GM18951 (cell line): ENCODE results near the gene MN1.

Experiments used
- POLR2A ChIP-seq: IDR thresholded peaks from 4 replicates; pipeline ENCODE4 v1.6.1; 2011; ENCODE audit warnings: mild to moderate bottlenecking; ENCODE audit not compliant: insufficient read length, insufficient read depth; ENCODE audit errors: extremely low read depth
- in situ Hi-C: fragments of 300-500 bp; cut with MboI; formaldehyde crosslinking; loops from one replicate; pipeline ENCODE4 v1.12.0; 2022; ENCODE audit warnings: low sequenced_read_pairs, mixed read lengths, inconsistent platforms; ENCODE audit not compliant: unreplicated experiment

Gene MN1

GRCh38 chr22:27801616-27802345, at the start of gene MN1:
Gene MN1 (minus strand): TSS chr22:27801756. CDS start chr22:27800543, 1,213 bp downstream.
- no peak for TF ChIP-seq POLR2A
- in situ Hi-C loops: no loop called here

GRCh38 chr22:27850000-27850521, 48.5 kb upstream of the MN1 start:
- no peak for TF ChIP-seq POLR2A
- in situ Hi-C loops: no loop called here

DNA sequence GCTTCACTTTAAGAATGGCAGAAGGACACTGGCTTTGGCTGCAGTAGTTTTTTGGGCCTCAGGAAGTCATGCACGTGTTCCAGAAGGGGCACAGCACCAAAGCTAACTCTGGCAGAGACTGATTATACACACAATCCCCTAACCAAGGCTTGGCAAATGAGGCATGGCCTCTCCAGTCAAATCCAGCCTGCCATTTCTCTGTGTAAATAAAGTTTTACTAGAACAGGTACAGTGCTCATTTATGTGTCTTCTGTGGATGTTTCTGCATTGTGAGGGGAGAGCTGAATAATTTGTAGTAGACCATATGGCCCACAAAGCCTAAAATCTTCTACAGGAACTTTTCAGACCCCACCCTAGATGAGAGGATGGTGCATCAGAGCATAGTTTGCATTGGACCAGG, 46.4 kb upstream of the MN1 start:
- in situ Hi-C loops: no loop called here
- TF ChIP-seq POLR2A: no peak

GRCh38 chr22:27846910-27847309, 45.4 kb upstream of the MN1 start:
- in situ Hi-C loops: no loop called here

GRCh38 chr22:27846248-27846757, 44.7 kb upstream of the MN1 start:
- in situ Hi-C loops: no loop called here
- TF ChIP-seq POLR2A: no peak

More at GRCh38 chr22:27846910-27847309, 45.4 kb upstream of the MN1 start:
- TF ChIP-seq POLR2A: no peak

DNA sequence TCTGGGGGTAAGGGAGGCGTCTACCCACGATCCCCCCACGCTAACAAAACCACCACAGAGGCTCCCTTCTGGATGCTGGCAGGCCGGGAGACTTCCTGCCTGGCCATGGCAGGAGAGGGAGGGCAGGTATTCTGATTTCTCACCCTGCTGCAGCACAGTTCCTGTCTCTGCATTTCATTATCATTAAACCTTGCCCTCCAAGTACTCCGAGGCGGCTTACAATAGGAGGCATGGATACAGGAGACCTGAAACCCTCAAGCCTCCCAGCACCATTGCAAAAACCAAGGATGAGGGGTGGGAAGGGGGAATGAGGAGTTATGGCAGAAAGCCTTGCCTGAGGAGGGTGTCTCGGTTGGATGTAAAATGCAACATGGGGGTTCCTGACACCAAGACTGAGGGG, 44.1 kb upstream of the MN1 start:
- TF ChIP-seq POLR2A: no peak
- in situ Hi-C loops: no loop called here

DNA sequence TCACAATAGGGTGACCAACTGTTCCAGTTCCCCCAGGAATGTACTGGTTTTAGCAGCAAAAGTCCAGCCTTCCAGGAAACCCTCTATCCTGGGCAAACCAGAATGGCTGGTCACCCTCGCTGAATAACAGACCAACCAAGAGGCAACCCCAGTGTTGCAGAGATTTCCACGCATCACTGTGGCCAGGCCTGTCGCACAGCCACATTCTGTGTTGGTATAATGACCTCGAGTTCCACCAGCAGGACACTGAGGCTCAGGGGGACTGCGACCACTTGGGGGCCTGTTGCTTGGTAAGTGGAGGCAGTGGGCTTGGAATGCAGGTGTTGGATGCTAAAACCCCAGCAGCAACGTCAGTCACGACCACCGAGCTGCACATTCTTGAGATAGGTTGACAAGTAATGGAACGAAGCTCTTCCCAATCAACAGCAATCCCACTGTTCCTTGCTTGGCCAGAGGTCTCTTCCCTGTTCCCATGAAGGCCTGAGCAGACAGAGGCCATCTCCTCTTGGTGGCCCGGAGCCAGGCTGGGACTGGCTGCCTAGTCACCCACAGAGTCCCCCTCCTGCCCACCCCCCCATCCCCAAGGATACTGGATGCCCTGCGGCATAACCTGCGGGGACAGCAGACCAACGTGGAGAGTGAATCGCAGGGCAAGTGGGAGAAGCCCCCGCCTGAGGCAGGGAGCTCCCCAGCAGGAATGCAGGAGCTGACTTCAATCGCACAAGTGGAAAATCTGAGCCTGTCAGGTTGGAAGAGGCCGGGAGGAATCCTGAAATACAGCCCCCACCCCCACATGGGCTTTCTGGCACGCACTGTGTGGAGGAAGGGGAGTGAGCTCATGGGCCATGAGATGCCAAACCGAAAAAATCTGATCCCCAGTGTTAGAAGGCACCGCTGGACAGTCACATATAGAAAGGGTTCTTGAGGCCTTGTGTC, 43.4 kb upstream of the MN1 start:
- TF ChIP-seq POLR2A: no peak
- in situ Hi-C loops: no loop called here

- in situ Hi-C loops: no loop called here
- no peak for TF ChIP-seq POLR2A
Observed at GRCh38 chr22:27844256-27844655, 42.7 kb upstream of the MN1 start.

- in situ Hi-C loops: no loop called here
- no peak for TF ChIP-seq POLR2A
Observed at GRCh38 chr22:27843441-27843840, 41.9 kb upstream of the MN1 start.

DNA sequence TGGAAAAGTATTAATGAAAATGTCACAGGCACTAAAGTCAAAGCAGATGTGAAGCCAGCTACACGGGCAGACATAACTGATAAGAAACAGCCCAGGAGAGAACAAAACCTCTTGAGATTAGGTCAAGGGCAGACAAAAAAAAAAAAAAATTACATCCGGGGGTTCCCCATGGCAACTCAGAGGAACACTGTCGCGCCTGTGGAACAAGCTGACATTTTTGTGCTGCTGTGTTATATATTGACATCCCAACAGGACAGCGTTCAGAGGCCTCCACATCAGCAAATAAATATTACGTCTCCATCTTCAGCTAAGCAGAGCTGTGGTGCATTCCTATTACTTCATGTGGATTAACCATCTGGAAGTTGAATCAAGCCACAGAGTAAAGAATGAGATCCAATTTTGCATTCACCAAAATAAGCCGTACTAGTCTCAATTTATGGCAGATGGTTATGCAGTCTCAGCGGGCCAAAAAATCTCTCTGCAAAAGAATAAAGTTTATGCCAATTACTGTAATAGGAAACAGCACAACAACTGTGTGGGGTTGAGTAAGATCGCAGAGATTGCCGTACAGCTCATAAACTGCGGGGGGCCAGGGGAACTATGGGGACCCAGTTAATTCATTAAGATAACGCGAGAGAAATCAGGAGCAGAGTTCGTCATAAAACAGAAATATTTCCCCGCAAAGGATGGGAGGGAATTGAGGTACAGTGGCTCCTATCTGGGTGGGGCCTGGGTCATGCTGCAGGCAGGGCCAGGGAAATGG, 41.3 kb upstream of the MN1 start:
- in situ Hi-C loops: no loop called here
- TF ChIP-seq POLR2A: no peak

DNA sequence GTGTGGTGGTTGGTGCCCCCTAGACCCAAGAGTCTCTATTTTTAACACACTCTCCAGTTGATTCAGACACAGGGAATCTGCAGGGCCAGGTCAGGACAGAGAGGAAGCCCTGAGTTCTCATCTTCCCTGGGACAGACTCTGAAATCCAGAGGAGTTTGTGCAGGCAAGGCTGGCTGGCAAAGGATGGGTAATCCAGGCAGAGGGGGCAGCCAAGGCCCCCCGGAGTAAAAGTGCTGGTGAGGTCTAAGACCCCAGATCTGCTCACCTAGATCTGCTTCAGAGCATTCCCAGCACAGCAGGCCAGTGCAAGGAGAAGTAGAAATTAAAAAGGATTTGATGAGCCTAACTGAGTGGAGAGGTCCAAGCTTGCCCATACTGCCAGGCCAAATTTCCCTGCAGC, 40.6 kb upstream of the MN1 start:
- in situ Hi-C loops: no loop called here
- TF ChIP-seq POLR2A: no peak

GRCh38 chr22:27840436-27840835, 38.9 kb upstream of the MN1 start:
- in situ Hi-C loops: no loop called here

More at GRCh38 chr22:27840436-27840835, 38.9 kb upstream of the MN1 start:
- no peak for TF ChIP-seq POLR2A
